NCI-H82 treated with DMSO at 0.1 percent for 48 hours (cell line): Measurements from ENCODE around the gene TRIM40.

Experiments used
- DNase-seq: peaks from one replicate; lab custom pipeline; 2025; ENCODE audit not compliant: unreplicated experiment; lab: John Stamatoyannopoulos, UW

The TRIM40 gene

GRCh38 chr6:30147096-30147495 is 11.2 kb downstream of the TRIM40 start:
- no peak for DNase-seq

- no peak for DNase-seq
Measured at GRCh38 chr6:30149234-30149633, 13.3 kb downstream of the TRIM40 start.

GRCh38 chr6:30149858-30150550 is 14.1 kb downstream of the TRIM40 start:
- no peak for DNase-seq

- DNase-seq = no peak
Measured at GRCh38 chr6:30150671-30151395, 14.9 kb downstream of the TRIM40 start.

GRCh38 chr6:30151580-30151979 is 15.6 kb downstream of the TRIM40 start:
- DNase-seq = no peak

- DNase-seq = no peak
Measured at GRCh38 chr6:30152016-30152673, 16.2 kb downstream of the TRIM40 start.

GRCh38 chr6:30152910-30153610 is 17.1 kb downstream of the TRIM40 start:
- DNase-seq = no peak

GRCh38 chr6:30154061-30154460 is 18.1 kb downstream of the TRIM40 start:
- DNase-seq = no peak

GRCh38 chr6:30154709-30155519 is 19.0 kb downstream of the TRIM40 start:
- no peak for DNase-seq

- no peak for DNase-seq
Measured at GRCh38 chr6:30155520-30156261, 19.8 kb downstream of the TRIM40 start.

- no peak for DNase-seq
Measured at GRCh38 chr6:30156262-30156599, 20.3 kb downstream of the TRIM40 start.

GRCh38 chr6:30156774-30157173 is 20.8 kb downstream of the TRIM40 start:
- DNase-seq = no peak

GRCh38 chr6:30157581-30157980 is 21.6 kb downstream of the TRIM40 start:
- DNase-seq = no peak

- no peak for DNase-seq
Measured at GRCh38 chr6:30157999-30158398, 22.1 kb downstream of the TRIM40 start.

GRCh38 chr6:30158475-30159040 is 22.6 kb downstream of the TRIM40 start:
- DNase-seq = no peak

- DNase-seq = no peak
Measured at GRCh38 chr6:30160008-30160784, 24.3 kb downstream of the TRIM40 start.

- DNase-seq = no peak
Measured at GRCh38 chr6:30160785-30161531, 25.0 kb downstream of the TRIM40 start, which contains the start of gene TRIM10. Gene TRIM10 (minus strand): TSS chr6:30161211. CDS start chr6:30160858, 353 bp downstream.
